PC-3 (cell line): ENCODE data around the gene RAD9A. TPM values are rescaled to one million over a fixed set of nuclear protein-coding genes. Genes with fewer than 3 reads are reported as not detected.

Experiments
- ATAC-seq: fragments of 200-7000 bp; cut with Tn5 transposase; 2 replicates; pipeline ENCODE4 v1.9.1; 2020; ENCODE audit warnings: mild to moderate bottlenecking, moderate library complexity
- BruUV-seq: library from RNA; stranded (reverse); fragments of 400-500 nt; replicated peaks from 2 replicates; lab custom pipeline; 2021; lab: Mats Ljungman, UMichigan
- CTCF ChIA-PET: fragments of 300-600 bp; sonication (Branson Sonifier 250); formaldehyde crosslinking; loops from one replicate; lab custom pipeline; 2022; ENCODE audit warnings: antibody characterized with exemption; lab: Charles Lee
- POLR2A ChIA-PET: fragments of 300-600 bp; sonication (Branson Sonifier 250); formaldehyde crosslinking; loops from one replicate; lab custom pipeline; 2022; ENCODE audit warnings: antibody characterized with exemption; ENCODE audit not compliant: unreplicated experiment; lab: Charles Lee
- DNase-seq: peaks from one replicate; pipeline ENCODE4 v3.0.0-alpha.2; 2015
- H2AFZ ChIP-seq: fragments of 300-600 bp; sonication (generic); 2 replicates; pipeline ENCODE4 v1.6.0; 2016; ENCODE audit warnings: antibody characterized with exemption, low read length
- H3F3A ChIP-seq: fragments of 300-600 bp; sonication (generic); one replicate; pipeline ENCODE4 v1.6.0; 2017; ENCODE audit warnings: antibody characterized with exemption, low read length, control low read depth, mild to moderate bottlenecking; ENCODE audit not compliant: unreplicated experiment
- H3K27ac ChIP-seq: fragments of 300-600 bp; sonication (generic); 2 replicates; pipeline ENCODE4 v1.5.1; 2016; ENCODE audit warnings: mild to moderate bottlenecking, low read length
- H3K27me3 ChIP-seq: fragments of 300-600 bp; sonication (generic); 2 replicates; pipeline ENCODE4 v1.6.1; 2016; ENCODE audit warnings: low read length, mixed read lengths
- H3K36me3 ChIP-seq: fragments of 300-600 bp; sonication (generic); 2 replicates; pipeline ENCODE4 v1.6.1; 2016; ENCODE audit warnings: low read depth, mixed run types, low read length, mixed read lengths
- H3K4me1 ChIP-seq: fragments of 300-600 bp; sonication (generic); 2 replicates; pipeline ENCODE4 v1.5.1; 2016; ENCODE audit warnings: low read length; ENCODE audit not compliant: insufficient read depth
- H3K4me2 ChIP-seq: fragments of 300-600 bp; sonication (generic); 2 replicates; pipeline ENCODE4 v1.6.0; 2016; ENCODE audit warnings: low read length
- H3K4me3 ChIP-seq: fragments of 300-600 bp; sonication (generic); 2 replicates; pipeline ENCODE4 v1.5.1; 2016; ENCODE audit warnings: mild to moderate bottlenecking, low read length, mixed read lengths
- H3K79me2 ChIP-seq: fragments of 300-600 bp; sonication (generic); 2 replicates; pipeline ENCODE4 v1.6.1; 2017; ENCODE audit warnings: low read length, mixed read lengths
- H3K9ac ChIP-seq: fragments of 300-600 bp; sonication (generic); 2 replicates; pipeline ENCODE4 v1.6.0; 2016; ENCODE audit warnings: mild to moderate bottlenecking, low read length
- H3K9me2 ChIP-seq: fragments of 300-600 bp; sonication (generic); replicated peaks from 2 replicates; pipeline ENCODE4 v1.6.1; 2016; ENCODE audit warnings: mixed run types, low read length, mixed read lengths
- H3K9me3 ChIP-seq: fragments of 300-600 bp; sonication (generic); 2 replicates; pipeline ENCODE4 v1.6.1; 2016; ENCODE audit warnings: low read length, mixed read lengths
- H4K20me1 ChIP-seq: fragments of 300-600 bp; sonication (generic); 2 replicates; pipeline ENCODE4 v1.6.1; 2016; ENCODE audit warnings: low read length, mixed read lengths
- CTCF ChIP-seq: fragments of 300-600 bp; sonication (generic); conservative IDR thresholded peaks from 2 replicates; pipeline ENCODE4 v1.5.1; 2017; ENCODE audit warnings: antibody characterized with exemption, low read depth, mild to moderate bottlenecking, low read length
- EZH2 ChIP-seq: fragments of 300-600 bp; sonication (generic); IDR thresholded peaks from one replicate; pipeline ENCODE4 v1.6.1; 2017; ENCODE audit warnings: antibody characterized with exemption, mild to moderate bottlenecking, low read length; ENCODE audit not compliant: unreplicated experiment
- EZH2phosphoT487 ChIP-seq: fragments of 300-600 bp; sonication (generic); IDR thresholded peaks from 2 replicates; pipeline ENCODE4 v1.6.1; 2018; ENCODE audit warnings: mild to moderate bottlenecking, antibody characterized with exemption, low read length, borderline replicate concordance
- intact Hi-C: fragments of 100-400 bp; cut with micrococcal nuclease; formaldehyde crosslinking; loops from 2 replicates; pipeline ENCODE4 v1.9.0; 2023
- total RNA-seq: library from RNA; depleted of rRNA; stranded (reverse); fragments of >200 nt; gene quantifications from 2 replicates; pipeline ENCODE4 v1.2.3, GENCODE V29; 2014

The RAD9A gene
- total RNA-seq, 1 experiment from 2014 or later, result 45.5 TPM

- peak overlapping the region; percentile 16; the same call in 1 of the 2 replicates for H3K4me3 ChIP-seq
- no peaks in the 10 kb centered on the region for H3K36me3 ChIP-seq
- H3K27me3 ChIP-seq, result no peaks in the 10 kb centered on the region
- intact Hi-C loops, result no loop called here
- peaks cover 8% of the 10 kb centered on the region for H3F3A ChIP-seq
- H3K27ac ChIP-seq, result peak overlapping the region; percentile 100
- H3K4me1 ChIP-seq, result peaks cover 74% of the 10 kb centered on the region
- no peaks in the 10 kb centered on the region for H3K9me2 ChIP-seq
- peak overlapping the region; percentile 65 for H3K4me2 ChIP-seq
- H3K79me2 ChIP-seq, result peaks cover 25% of the 10 kb centered on the region
- peaks cover under 1% of the 10 kb centered on the region for H4K20me1 ChIP-seq
- peak; percentile 82 for DNase-seq
- H3K9ac ChIP-seq, result peak overlapping the region; percentile 29; the same call in 1 of the 2 replicates
- BruUV-seq, result no TSS peak
- ATAC-seq, result no peak; the same call in 1 of the 2 replicates
- ChIA-PET POLR2A (interaction anchor here (0.6 kb wide), 2 partner anchors 11 to 24 kb away, joined by 4 to 18 read pairs; no protein-coding TSS in a partner anchor), CTCF (interaction anchor here (0.6 to 2.2 kb wide), 3 partner anchors 20 to 1403 kb away, joined by 3 to 16 read pairs (median 11); no protein-coding TSS in a partner anchor)
- H2AFZ ChIP-seq, result no peak overlapping the region
- H3K9me3 ChIP-seq, result no peaks in the 10 kb centered on the region
- TF ChIP-seq EZH2phosphoT487 (no peak), CTCF (no peak), EZH2 (no peak)
These were observed 14.6 kb upstream of the RAD9A start for GRCh38 chr11:67376873-67377808.

GRCh38 chr11:67378544-67378943, 13.2 kb upstream of the RAD9A start:
- no peaks in the 10 kb centered on the region for H3K36me3 ChIP-seq
- H3K79me2 ChIP-seq, result peaks cover 12% of the 10 kb centered on the region
- H3K4me2 ChIP-seq, result peak overlapping the region; percentile 72
- CTCF ChIA-PET, result interaction anchor here (2.2 kb wide), 1 partner anchor 32 kb away, joined by 11 read pairs; no protein-coding TSS in a partner anchor
- H3K9me2 ChIP-seq, result no peaks in the 10 kb centered on the region
- peak overlapping the region; percentile 69 for H3K9ac ChIP-seq
- POLR2A ChIA-PET, result no interaction called here
- H3K27ac ChIP-seq, result peak overlapping the region; percentile 100
- peak overlapping the region; percentile 11; the same call in 1 of the 2 replicates for H3K4me3 ChIP-seq
- H2AFZ ChIP-seq, result no peak overlapping the region
- no peak for DNase-seq
- no peak for ATAC-seq
- intact Hi-C loops, result no loop called here
- no peak for TF ChIP-seq EZH2
- no peak for TF ChIP-seq EZH2phosphoT487
- no peak for TF ChIP-seq CTCF
- no peaks in the 10 kb centered on the region for H3K9me3 ChIP-seq
- no peaks in the 10 kb centered on the region for H4K20me1 ChIP-seq
- no peaks in the 10 kb centered on the region for H3K27me3 ChIP-seq
- BruUV-seq, result no TSS peak
- H3K4me1 ChIP-seq, result peaks cover 77% of the 10 kb centered on the region
- peaks cover 8% of the 10 kb centered on the region for H3F3A ChIP-seq
